Endothelial cell of hepatic sinusoid (primary cell): ENCODE results near the gene MTF1.

Source experiments
- in situ Hi-C: cut with HindIII; loops from 2 replicates; pipeline ENCODE4 v1.10.0; 2017; ENCODE audit warnings: low sequenced_read_pairs

The MTF1 gene

DNA sequence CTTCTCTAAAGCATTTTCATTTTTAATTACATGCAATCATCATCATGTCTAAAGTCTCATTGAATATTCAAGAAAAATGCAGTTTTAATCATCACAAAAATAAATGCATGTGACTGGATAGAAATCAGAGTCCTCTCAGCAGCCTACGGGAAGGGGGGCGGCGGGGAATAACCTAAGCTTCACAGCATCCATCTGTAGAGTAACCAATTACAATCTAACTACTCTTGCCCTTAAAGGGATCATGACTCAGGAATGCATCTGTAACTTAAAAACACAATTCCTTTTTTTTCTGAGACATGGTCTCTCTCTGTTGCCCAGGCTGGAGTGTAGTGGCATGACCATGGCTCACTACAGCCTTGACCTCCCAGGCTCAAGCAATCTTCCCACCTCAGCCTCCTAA lies 22.6 kb downstream of the MTF1 start:
- in situ Hi-C loops: no loop called here

DNA sequence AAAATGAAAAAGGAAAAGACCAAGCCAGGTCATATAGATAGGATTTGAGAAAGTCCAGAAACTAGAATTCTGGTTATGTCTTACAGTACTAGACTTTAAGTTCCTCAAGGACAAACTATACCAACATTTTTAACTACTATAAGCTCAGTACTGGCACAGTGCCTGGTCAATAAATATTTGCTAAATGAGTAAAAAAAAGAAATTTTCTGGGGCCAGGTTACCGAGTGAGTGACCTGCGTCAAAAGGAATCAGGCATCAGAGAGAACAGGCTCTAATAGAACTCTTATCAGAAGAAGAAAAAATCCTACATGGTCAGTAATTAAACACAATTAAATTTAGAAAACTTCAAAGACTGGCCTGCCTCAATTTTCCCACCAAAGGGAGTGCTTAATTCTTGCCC lies 27.6 kb downstream of the MTF1 start:
- in situ Hi-C loops: no loop called here

GRCh38 chr1:37831109-37831508 lies 28.3 kb downstream of the MTF1 start:
- in situ Hi-C loops: no loop called here

- in situ Hi-C loops: no loop called here
Observed at GRCh38 chr1:37828410-37829074, 30.9 kb downstream of the MTF1 start.

GRCh38 chr1:37825506-37825905 lies 33.9 kb downstream of the MTF1 start:
- in situ Hi-C loops: no loop called here

- in situ Hi-C loops: no loop called here
Observed at GRCh38 chr1:37824001-37824400, 35.4 kb downstream of the MTF1 start.

- in situ Hi-C loops: no loop called here
Observed at GRCh38 chr1:37822906-37823815, 36.2 kb downstream of the MTF1 start.

GRCh38 chr1:37821481-37821880 lies 37.9 kb downstream of the MTF1 start:
- in situ Hi-C loops: no loop called here

DNA sequence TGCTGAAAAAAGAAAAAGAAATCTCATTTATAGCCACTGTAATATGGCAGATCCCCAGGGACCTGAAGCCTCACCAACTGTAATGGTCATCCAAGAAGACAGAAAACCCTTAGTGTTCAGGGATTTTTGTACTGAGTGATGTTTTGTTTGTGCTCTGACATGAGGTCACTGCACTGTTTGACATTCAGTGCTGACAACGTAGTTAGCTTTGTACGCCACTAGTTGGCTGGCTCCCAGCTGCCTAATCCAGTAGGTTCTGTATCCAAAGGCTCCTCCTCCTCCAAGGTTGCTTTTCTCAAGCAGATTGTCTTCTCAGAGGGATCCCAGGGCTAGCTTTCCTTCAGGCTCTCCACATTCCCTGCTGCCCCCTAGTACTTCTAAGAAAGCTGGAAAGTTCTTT lies 41.9 kb downstream of the MTF1 start:
- in situ Hi-C loops: no loop called here

- in situ Hi-C loops: no loop called here
Observed at GRCh38 chr1:37814252-37814651, 45.1 kb downstream of the MTF1 start.

DNA sequence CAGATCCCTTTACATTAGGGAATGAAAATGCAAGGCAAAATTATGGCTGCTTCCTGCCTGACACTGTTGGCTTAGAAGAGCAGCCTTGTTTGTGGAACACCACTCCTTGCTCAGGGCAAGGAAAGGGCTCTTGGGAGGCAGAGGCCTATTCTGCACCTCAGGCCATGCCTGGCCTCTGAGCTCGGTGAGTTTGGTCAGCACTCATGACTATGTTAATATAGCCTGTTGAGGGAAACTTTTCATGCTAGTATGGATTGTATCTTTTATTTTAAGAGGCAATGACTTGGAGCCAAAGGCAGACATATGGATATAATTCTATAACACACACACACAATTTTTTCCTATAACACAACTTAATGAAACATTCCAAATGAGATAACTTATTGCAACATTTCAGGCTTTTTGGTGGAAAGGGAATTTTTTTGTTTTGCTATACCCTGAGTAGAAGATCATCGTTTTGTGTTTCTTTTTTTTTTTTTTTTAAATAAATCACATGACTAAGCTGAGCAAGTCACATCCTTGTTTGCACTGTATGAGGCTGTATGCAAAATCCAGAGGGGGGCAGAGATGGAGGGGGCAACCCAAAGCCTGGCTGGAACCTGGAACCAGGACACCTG lies 45.8 kb downstream of the MTF1 start:
- in situ Hi-C loops: no loop called here

DNA sequence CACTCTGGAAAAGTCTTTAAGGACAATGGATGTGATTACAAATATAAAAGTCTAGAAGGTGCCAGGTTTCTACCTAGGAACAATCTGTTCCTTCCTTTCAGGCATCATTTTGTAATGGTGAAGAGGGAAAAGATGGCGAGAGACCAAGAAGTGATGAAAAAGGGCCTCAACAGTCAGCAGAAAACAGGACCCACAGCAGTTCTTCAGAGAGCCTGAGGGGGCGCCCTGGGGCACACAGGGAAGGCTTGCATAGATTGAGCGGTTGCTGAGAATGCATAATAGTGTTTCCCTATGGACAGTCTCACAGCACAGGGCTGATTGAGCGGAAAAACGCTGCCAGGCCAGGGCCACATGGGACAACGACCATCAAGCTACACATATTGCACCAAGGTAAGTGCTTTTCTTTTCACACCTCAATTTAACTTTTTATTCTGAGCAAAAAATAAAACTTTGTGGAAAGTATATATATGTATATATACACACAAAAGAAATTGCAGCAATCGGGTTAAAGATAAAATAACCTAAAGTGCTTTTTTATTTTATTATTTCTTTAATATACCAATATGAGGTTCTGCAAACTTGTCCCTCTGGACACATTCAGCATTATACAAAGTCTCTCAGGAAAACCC lies 48.3 kb downstream of the MTF1 start:
- in situ Hi-C loops: no loop called here

GRCh38 chr1:37809942-37810341 lies 49.5 kb downstream of the MTF1 start:
- in situ Hi-C loops: no loop called here

- in situ Hi-C loops: no loop called here
Observed at GRCh38 chr1:37808369-37809319, 50.7 kb downstream of the MTF1 start.

DNA sequence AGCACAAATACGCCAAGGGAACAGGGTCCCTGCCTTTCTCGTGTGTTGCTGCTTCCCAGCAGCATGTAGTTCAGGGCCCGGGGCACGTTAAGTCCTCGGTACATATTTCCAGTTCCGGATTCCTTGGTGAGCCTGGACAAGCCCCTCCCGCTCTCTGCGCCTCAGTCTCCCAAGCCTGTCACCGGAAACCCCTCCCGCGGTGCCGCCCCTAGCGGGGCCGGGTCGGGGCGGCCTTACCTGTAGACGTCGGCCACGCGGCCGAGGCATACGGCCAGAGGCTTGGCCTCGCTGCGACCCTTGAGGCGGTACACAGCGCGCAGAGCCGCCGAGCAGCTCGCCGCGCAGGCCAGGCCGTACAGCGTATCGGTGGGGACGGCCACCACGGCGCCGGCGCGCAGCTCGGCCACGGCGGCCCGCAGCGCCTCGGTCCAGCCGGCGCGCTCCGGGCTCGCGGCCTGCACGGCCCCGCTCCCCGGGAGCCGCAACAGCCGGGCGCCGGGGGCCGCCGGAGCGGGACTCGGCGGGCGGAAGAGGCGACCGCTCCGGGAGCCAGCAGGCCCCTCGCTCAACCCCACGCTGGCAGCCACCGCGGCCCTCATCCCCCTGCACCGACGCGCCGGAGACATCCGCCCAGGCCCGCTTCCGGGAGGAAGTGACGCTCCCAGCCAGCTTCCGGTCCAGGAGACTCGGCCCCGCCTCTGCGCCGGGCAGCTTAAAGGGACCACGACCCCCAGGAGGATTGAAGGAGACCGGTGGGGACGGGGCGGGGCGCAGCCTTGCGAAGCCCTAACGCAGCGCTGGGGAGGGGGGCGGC lies 51.6 kb downstream of the MTF1 start, which contains the start of the genes C1orf122 and YRDC:
Gene C1orf122, plus strand, starts transcription at position 236 of the 814 bp plus-strand sequence. CDS start 615 bp downstream, outside the sequence.
Gene YRDC, minus strand, starts transcription at position 654 of the 814 bp plus-strand sequence. Its CDS starts 28 bp downstream, at position 626.
- in situ Hi-C loops: no loop called here

DNA sequence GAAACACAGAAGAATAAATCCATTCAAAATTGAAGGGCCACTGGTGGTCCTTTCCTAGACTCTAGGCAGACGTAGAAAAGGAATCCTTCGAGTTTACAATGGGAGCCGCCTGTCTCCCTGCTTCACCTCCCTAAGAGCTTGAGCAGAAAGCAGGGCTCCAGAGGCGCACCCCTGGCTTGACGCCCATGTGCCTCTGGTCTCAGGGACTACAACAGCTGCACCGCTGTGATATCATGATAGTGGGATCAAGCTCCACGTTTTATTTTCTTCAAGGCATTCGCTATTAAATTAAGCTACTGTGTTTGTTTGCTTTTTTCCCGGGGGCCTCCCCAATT lies 52.2 kb downstream of the MTF1 start:
- in situ Hi-C loops: no loop called here

GRCh38 chr1:37802439-37802838 lies 57.0 kb downstream of the MTF1 start:
- in situ Hi-C loops: no loop called here

- in situ Hi-C loops: no loop called here
Observed at GRCh38 chr1:37797750-37798345, 61.5 kb downstream of the MTF1 start.
